Hypothalamus (tissue), 51 donors: ENCODE data around the gene BRIX1.

Experiments used
- DNase-seq, 51 donors: peaks; one replicate each; lab custom pipeline; 2025; lab: John Stamatoyannopoulos, UW

The BRIX1 gene

DNA sequence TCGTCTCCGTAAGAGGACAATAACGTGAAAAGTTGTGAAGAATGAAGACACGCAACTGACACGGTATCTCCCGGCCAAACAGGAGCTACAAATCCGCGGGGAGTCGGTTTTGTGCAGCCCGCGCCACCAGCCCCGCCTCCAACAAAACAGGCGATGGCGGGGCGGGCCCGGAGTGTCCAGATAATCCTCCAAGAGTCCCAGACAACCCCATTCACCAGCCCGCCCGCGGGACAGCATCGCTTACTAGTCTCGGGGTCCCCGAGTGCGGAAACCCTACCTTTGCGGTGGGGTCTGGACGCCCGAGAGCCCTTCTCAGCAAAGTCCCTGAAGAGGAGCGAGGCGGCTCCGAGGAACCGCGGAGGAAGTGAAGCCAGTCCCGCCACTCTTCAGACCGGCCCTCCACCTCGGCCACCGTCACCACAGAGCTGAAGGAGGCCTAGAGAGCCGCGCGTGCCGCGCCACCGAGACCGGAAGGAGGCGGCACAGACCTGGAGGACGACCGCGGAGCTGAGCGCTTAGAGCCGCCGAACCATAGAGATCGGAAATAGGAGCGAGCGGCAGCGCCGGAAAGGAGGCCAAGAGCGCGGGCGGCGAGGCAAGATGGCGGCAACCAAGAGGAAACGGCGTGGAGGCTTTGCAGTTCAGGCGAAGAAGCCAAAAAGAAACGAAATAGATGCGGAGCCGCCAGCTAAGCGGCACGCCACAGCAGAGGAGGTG is at the start of gene BRIX1, which contains the start of gene RAD1:
TSS of gene BRIX1 (plus strand) at position 573 of the 717 bp plus-strand sequence. CDS start at position 601, 28 bp downstream.
TSS of gene RAD1 (minus strand) at position 366 of the 717 bp plus-strand sequence. CDS start 612 bp downstream, outside the sequence.
- peak; percentile 68 to 98 (median 95) for DNase-seq

DNA sequence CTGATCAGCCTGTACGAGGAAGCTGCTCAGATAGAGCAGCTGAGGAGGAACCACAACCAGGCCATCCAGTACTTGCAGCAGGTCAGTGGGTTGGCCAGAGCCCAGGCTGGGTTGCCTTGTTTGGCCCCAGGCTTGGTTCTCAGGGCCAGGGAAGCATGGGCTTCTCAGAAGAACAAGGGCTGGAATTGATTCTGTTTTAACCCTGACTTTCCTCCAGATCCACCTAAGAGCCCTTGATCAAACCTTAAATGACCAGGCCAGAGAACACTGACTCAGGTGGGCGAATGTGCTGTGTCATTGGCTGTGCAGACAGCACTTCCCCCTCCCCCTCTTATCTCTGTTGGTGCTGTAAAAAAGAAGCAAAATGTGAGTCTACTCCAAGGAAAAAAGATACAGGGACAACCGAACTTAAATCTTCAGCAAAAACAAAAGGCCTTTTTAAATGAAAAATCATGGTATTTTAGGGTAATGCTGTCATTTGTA is 48.5 kb upstream of the BRIX1 start:
- DNase-seq: peak in 12 of 51 donors; percentile 1 to 26 (median 8)

DNA sequence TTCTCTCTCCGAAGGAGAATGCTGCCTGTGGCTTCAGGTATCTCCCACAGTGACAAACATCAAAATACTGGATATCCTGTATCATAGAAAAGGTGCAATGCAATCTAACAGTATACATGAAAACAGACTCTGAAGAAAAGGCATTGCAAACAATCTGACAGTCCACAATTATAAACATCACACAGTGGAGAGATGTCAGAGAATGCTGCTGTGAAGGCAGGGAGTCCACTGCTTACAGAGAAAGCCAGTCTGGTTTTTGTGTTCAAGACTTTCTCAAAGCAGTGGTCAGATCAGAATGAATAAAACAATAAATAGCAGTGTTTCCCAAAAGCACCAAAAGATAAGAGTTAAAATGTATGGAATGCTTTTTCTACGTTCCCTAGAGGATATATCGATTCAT is 47.9 kb upstream of the BRIX1 start:
- DNase-seq: peak in 1 of 51 donors; percentile 25

DNA sequence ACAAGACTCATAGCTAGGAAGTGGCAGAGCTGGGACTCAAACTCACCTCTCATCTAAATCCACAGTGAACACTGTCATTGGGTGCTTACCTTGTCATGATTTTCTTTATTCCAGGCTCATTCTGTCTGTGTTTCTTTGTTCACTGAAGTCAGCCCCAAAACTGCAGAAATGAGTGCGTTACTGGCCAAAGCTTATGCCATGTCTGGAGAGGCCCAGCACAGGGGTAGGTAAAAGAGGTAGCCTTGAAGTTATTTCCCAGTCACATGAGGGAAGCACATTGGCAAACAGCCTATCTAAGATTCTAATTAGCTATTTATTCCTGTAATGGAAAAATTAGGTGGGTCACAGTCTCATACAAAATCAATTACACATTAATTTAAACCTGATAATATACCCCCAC is 46.7 kb upstream of the BRIX1 start:
- peak in 2 of 51 donors; percentile 3 to 31 for DNase-seq

DNA sequence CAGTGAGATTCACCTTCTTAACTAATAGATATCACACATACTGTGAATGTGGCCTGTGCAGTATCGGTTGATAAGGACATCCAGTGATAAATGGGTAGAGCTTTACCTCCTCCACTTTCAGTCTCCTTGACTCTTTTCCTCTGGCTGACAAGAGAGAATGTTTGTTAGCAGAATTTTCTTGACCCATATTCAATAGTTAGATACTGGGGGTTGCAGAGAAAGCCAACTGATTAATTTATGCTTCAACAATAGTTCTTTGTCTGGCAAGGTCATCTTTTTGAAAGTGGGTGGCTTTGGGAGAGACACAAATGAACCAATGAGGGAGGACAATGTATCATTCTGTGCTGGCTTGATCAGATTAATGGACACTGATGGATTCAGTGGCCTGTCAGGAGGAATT is 46.3 kb upstream of the BRIX1 start:
- peak in 3 of 51 donors; percentile 5 to 74 (median 18) for DNase-seq

DNA sequence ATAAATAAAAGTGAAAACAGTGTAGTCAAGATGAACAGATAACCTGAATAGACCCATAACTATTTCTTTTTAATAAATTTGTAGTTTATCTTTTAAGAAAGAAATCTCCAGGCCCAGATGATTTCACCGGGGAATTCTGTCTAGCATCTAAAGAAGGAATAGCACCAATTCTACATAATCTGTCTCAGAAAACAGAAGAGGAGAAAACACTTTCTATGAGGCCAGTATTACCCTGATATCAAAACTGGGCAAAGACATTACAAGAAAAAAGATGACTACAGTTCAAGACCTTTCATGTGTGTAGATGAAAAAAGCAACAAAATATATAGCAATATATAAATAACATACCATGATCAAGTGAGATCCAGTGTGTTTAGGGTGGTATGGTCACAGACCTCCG is 45.1 kb upstream of the BRIX1 start:
- no peak for DNase-seq

DNA sequence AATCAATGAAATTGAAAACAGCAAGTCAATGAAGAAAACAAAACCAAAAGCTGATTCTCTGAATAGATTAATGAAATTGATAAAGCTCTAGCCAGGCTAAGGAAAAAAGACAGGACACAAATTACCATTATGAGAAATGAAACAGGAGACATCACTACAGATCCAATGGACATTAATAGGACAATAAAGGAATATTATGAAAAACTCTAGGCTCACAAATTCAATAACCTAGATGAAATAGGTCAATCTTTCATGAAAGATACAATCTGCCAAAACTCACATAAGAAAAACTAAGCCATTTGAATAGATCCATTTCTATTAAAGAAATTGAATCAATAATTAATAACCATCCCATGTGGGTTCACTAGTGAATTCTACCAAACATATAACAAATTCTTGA is 39.2 kb upstream of the BRIX1 start:
- no peak for DNase-seq

- DNase-seq: no peak
Measured at GRCh38 chr5:34881246-34881645, 34.3 kb upstream of the BRIX1 start.

- no peak for DNase-seq
Measured at GRCh38 chr5:34886392-34887119, 29.0 kb upstream of the BRIX1 start.

DNA sequence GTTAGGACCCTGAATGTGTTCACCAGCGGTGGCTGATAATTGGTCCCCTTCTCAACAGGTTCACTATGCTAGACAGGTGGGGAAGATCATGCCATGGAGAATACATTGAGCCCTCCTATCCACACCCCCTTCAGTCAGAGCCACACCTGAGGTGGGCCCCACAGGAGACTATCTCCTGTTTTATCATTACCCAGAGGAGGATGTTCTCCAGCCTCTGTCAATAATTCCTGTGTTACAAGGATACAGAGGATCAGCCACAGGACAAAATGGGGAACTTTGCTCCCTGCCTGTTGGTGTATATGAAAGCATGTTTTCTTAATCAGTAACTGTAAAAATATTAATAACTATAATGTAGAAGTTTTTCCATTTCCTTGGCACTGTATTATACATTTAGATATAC is 26.1 kb upstream of the BRIX1 start:
- no peak for DNase-seq

DNA sequence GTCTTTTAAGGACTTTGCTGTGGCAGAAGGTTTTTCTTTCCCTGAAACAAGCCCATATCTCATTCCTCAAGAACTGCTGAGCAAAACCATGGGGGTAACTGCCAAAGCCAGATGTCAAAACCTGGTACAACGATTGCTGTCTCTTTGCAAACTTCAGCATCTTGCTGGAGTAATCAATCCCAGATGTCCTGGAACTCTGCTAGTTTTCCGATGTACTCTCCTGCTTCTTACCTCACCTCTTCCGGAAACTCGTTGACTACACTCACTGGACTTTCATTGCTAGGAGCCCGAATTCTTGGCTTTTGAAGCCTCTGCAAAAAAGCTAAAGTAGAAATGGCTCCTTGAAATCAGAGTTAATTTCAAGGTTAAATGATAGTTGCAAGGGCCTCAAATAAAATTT is 23.5 kb upstream of the BRIX1 start:
- DNase-seq: no peak

DNA sequence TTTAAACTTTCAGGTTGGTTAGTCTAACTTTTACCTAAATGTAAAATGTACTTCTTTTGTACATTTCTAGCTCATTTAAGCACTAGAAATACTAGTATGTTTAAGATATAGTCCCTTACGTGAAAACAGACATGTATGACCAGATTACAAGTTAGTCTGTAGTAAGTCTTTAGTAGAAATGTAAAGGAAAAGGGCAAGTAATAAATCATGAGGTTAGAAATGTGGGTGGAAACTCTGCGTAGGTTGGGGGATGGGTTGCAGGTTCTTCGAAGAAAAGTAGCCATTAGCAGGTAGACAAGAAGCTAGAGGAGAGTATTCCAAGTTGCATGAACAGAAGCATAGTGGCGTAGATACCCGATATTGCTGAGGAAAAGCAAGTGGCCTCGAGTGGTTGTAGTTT is 23.1 kb upstream of the BRIX1 start:
- no peak for DNase-seq

- no peak for DNase-seq
Measured at GRCh38 chr5:34894716-34895115, 20.8 kb upstream of the BRIX1 start.

DNA sequence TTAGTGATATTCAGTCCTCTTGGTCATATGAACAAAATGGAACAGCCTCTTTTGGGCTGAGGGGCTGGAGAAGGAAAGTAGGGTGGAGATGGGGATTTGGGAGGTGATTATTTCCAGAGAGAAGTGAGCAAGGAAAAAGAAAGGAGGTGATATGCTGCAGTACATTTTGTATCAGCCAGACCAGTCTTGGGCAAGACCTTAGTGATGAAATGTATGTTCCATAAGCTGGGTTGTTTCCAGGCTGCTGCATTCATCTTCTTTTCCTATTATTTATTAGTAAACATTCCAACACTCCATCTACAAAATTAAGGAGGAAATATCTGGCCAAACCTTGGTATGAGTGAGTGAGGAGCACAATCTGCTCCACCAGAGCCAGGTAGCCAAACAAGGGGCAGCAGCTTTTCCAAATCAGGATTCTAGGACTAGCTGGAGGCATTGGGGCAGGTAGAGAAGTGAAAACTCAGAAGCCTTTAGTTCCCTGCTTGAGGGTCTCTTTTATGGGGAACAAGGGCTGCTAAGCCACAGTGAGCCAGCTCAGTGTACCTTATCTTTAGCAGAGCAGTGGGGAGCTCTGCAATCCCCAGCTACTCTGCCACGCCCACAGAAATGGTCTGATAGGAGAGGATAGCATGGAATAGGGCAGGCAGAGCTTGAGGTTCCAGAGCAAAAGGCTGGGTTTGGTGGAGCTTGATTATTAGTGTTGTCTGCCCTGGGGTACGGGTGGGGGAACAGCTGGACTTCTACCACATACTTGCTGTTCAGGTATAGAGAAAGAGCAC is 19.7 kb upstream of the BRIX1 start:
- DNase-seq: no peak

GRCh38 chr5:34897646-34898045 is 17.9 kb upstream of the BRIX1 start:
- DNase-seq: no peak

- peak in 43 of 51 donors; percentile 1 to 82 (median 35) for DNase-seq
Measured at GRCh38 chr5:34898258-34898895, 17.1 kb upstream of the BRIX1 start.

DNA sequence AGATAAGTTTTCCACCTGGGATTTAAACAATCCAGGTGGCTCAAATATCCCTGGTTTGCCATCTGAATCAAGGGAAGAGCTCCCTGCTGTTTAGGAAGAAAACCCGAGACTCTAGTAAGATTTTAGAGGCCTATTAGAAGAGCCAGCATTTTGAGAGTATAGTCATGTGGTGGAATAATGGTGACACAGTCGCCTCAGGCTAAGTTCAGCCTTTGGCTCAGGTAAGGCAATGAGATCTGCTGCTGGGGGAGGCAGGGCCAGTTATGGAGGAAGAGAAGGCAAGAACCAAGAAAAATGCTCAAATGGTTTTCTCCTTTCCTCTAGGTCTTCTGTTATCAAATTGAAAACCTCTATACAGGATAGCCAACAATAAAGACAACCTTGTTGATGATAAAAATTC is 16.4 kb upstream of the BRIX1 start:
- DNase-seq: no peak

- DNase-seq: no peak
Measured at GRCh38 chr5:34900652-34901051, 14.9 kb upstream of the BRIX1 start.

GRCh38 chr5:34903260-34903659 is 12.3 kb upstream of the BRIX1 start:
- DNase-seq: no peak

- DNase-seq: no peak
Measured at GRCh38 chr5:34905564-34905963, 9.9 kb upstream of the BRIX1 start.

DNA sequence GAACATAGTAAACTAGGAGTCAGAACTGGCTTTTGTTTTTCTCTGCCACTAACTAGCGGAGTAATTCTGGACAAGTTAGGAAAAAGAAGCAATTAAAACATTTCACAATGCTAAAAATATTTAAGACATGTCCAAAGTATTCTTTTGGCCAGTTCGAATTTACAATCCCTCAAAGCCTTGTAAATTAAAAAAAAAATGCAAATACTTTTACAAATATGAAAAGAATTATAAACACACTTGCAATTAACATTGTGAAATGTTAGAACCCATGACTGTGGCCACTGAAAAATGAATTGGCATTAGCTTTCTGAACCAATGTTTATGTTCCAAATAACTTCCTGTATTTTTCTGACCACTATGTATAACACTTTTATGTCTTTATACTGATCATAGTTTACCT is 2.4 kb upstream of the BRIX1 start:
- DNase-seq: no peak
